Stimulated activated CD4-positive, alpha-beta T cell treated with anti-CD3 and anti-CD28 coated beads, Interleukin-2, amount 100 ng/mL, for 4 hours (primary cell): Measurements from ENCODE around the gene CBX7.
"Not testable (repeated sequence)": the region's sequence is repeated elsewhere in the genome, so short reads cannot be mapped to it uniquely, and the experiment has no call there.

Experiments
- DNase-seq: peaks from one replicate; pipeline ENCODE4 v3.0.0-alpha.2; 2020; ENCODE audit warnings: low read depth

Gene CBX7

GRCh38 chr22:39174498-39175352, 22.2 kb upstream of the CBX7 start:
- peak; percentile 36 for DNase-seq

GRCh38 chr22:39173787-39174497, 21.5 kb upstream of the CBX7 start:
- no peak for DNase-seq

- DNase-seq: no peak
Measured at GRCh38 chr22:39173050-39173706, 20.7 kb upstream of the CBX7 start.

GRCh38 chr22:39172265-39173049, 20.0 kb upstream of the CBX7 start:
- not testable (repeated sequence) for DNase-seq

GRCh38 chr22:39171623-39172264, 19.3 kb upstream of the CBX7 start:
- DNase-seq: no peak

- peak; percentile 67 for DNase-seq
Measured at GRCh38 chr22:39170825-39171622, 18.5 kb upstream of the CBX7 start.

- DNase-seq: no peak
Measured at GRCh38 chr22:39169797-39170466, 17.5 kb upstream of the CBX7 start.

- DNase-seq: no peak
Measured at GRCh38 chr22:39166547-39166946, 14.1 kb upstream of the CBX7 start.

- DNase-seq: not testable (repeated sequence)
Measured at GRCh38 chr22:39156093-39156492, 3.6 kb upstream of the CBX7 start.

GRCh38 chr22:39155421-39155820, 2.9 kb upstream of the CBX7 start:
- DNase-seq: no peak

- DNase-seq: no peak
Measured at GRCh38 chr22:39153220-39153717, 789 bp upstream of the CBX7 start.

- no peak for DNase-seq
Measured at GRCh38 chr22:39152024-39152510, 413 bp downstream of the CBX7 start.

GRCh38 chr22:39151329-39151975, 1.0 kb downstream of the CBX7 start:
- DNase-seq: no peak

GRCh38 chr22:39150848-39151215, 1.6 kb downstream of the CBX7 start:
- no peak for DNase-seq

GRCh38 chr22:39149915-39150847, 2.3 kb downstream of the CBX7 start:
- no peak for DNase-seq

GRCh38 chr22:39148727-39149535, 3.5 kb downstream of the CBX7 start:
- DNase-seq: no peak

- no peak for DNase-seq
Measured at GRCh38 chr22:39148026-39148726, 4.3 kb downstream of the CBX7 start.
